ENCODE results near the gene DES. TPM values are rescaled to one million over a fixed set of nuclear protein-coding genes. Genes with fewer than 3 reads are reported as not detected.

Gene DES
- total and polyA plus RNA-seq, 2 donors (not counting 3 experiments of a cell fraction or from before 2014, with no cell fraction given), result not detected

GRCh38 chr2:219403861-219404260 is 14.3 kb upstream of the DES start:
- TF ChIP-seq JUN (IDR thresholded peaks at IDR 0.05; ENCODE audit: borderline replicate concordance, insufficient read depth, insufficient read length, low read depth) (no peak), FOS (IDR thresholded peaks at IDR 0.05; ENCODE audit: borderline replicate concordance, insufficient read depth, low read length) (no peak), EZH2 (IDR thresholded peaks at IDR 0.05; ENCODE audit: borderline replicate concordance, low read depth, low read length, severe bottlenecking) (no peak), MAX (IDR thresholded peaks at IDR 0.05; ENCODE audit: insufficient read depth, insufficient read length) (no peak), MYC (IDR thresholded peaks at IDR 0.05; ENCODE audit: low read depth, low read length) (no peak), CTCF (IDR thresholded peaks at IDR 0.05; ENCODE audit: extremely low read depth in 1 of 2, insufficient read depth in 1 of 2, low read depth in 1 of 2, low read length in 2 of 2) (no peak), POLR2AphosphoS5 (IDR thresholded peaks at IDR 0.05; ENCODE audit: insufficient read depth, low read depth, low read length) (no peak), GATA2 (IDR thresholded peaks at IDR 0.05; ENCODE audit: insufficient read depth, insufficient read length, low read depth, low read length) (no peak), POLR2A (IDR thresholded peaks at IDR 0.05; ENCODE audit: low read depth, low read length) (no peak)
- Histone ChIP-seq H3K9me1 (replicated peaks; ENCODE audit: control insufficient read depth, extremely low read depth, insufficient read depth, low read length) (no peaks in the 10 kb centered on the region), H3K9ac (replicated peaks; ENCODE audit: extremely low read depth, insufficient read depth, low read length) (no peak overlapping the region), H3K79me2 (ENCODE audit: control insufficient read depth, insufficient read depth, low read length) (no peaks in the 10 kb centered on the region), H3K4me2 (ENCODE audit: insufficient read depth, low read length) (no peak overlapping the region), H2AFZ (ENCODE audit: low read depth, low read length) (no peak overlapping the region), H3K9me3 (replicated peaks; ENCODE audit: control insufficient read depth, insufficient read depth, low read length) (no peaks in the 10 kb centered on the region), H3K36me3 (ENCODE audit: control insufficient read depth in 2 of 2, extremely low read depth in 1 of 2, insufficient read depth in 2 of 2, low read length in 2 of 2) (no peaks in the 10 kb centered on the region), H3K4me1 (ENCODE audit: control insufficient read depth, extremely low read depth, insufficient read depth, low read length) (peaks cover 2% of the 10 kb centered on the region), H4K20me1 (replicated peaks; ENCODE audit: control insufficient read depth, extremely low read depth, insufficient read depth, low read length) (no peaks in the 10 kb centered on the region), H3K27ac (ENCODE audit: insufficient read depth, low read depth, low read length) (no peak overlapping the region), H3K4me3 (replicated peaks in 1 of 3; ENCODE audit: insufficient read depth in 1 of 3, low read depth in 1 of 3, low read length in 3 of 3) (no peak overlapping the region), H3K27me3 (ENCODE audit: control insufficient read depth in 2 of 2, insufficient read depth in 2 of 2, low read length in 2 of 2) (peaks cover 0 to 1% of the 10 kb centered on the region in 2 experiments)
- ChIA-PET CTCF (interaction anchor here (0.7 to 5.7 kb wide), 20 partner anchors 9 to 286 kb away, joined by 4 to 329 read pairs (median 6); partner anchors contain the start of gene DNPEP), POLR2A (interaction anchor here (0.9 kb wide), 1 partner anchor 95 kb away, joined by 3 read pairs; the partner anchor contains the start of gene GMPPA)
- dilution Hi-C loops (cut with MboI; ENCODE audit: extremely low pct_ligation_motif_present, low sequenced_read_pairs), result no loop called here
- no peak for FAIRE-seq
- intact Hi-C loops (cut with micrococcal nuclease), result loop anchor here (1.0 to 2.0 kb wide), 6 partner anchors 25 to 238 kb away; partner anchors contain the start of gene GMPPA
- no peak for DNase-seq (ENCODE audit: low read depth, low spot score)
- no TSS peak for BruUV-seq (replicated peaks)
